ENCODE results near the gene LRMDA.
"Not testable (repeated sequence)": the region's sequence is repeated elsewhere in the genome, so short reads cannot be mapped to it uniquely, and the experiment has no call there.

The LRMDA gene

GRCh38 chr10:76119036-76119435 lies 687.6 kb downstream of the LRMDA start:
- DNase-seq: no peak

GRCh38 chr10:76119515-76119914 lies 688.1 kb downstream of the LRMDA start:
- no peak for DNase-seq

GRCh38 chr10:76122056-76122455 lies 690.6 kb downstream of the LRMDA start:
- DNase-seq: no peak

GRCh38 chr10:76124280-76124679 lies 692.9 kb downstream of the LRMDA start:
- DNase-seq: no peak

- no peak for DNase-seq
These were observed 694.5 kb downstream of the LRMDA start for GRCh38 chr10:76125900-76126299.

- DNase-seq: no peak
These were observed 695.4 kb downstream of the LRMDA start for GRCh38 chr10:76126607-76127527.

GRCh38 chr10:76127984-76128589 lies 696.7 kb downstream of the LRMDA start:
- no peak for DNase-seq

GRCh38 chr10:76129213-76129612 lies 697.8 kb downstream of the LRMDA start:
- DNase-seq: no peak

GRCh38 chr10:76130892-76131291 lies 699.5 kb downstream of the LRMDA start:
- DNase-seq: no peak

- DNase-seq: no peak
These were observed 702.3 kb downstream of the LRMDA start for GRCh38 chr10:76133597-76134255.

GRCh38 chr10:76136961-76137360 lies 705.5 kb downstream of the LRMDA start:
- DNase-seq: no peak

- DNase-seq: no peak
These were observed 706.9 kb downstream of the LRMDA start for GRCh38 chr10:76138286-76138685.

GRCh38 chr10:76138906-76139305 lies 707.5 kb downstream of the LRMDA start:
- no peak for DNase-seq

- no peak for DNase-seq
These were observed 708.0 kb downstream of the LRMDA start for GRCh38 chr10:76139431-76139830.

GRCh38 chr10:76141376-76141775 lies 710.0 kb downstream of the LRMDA start:
- no peak for DNase-seq

- DNase-seq: not testable (repeated sequence)
These were observed 716.8 kb downstream of the LRMDA start for GRCh38 chr10:76148217-76148616.

- no peak for DNase-seq
These were observed 717.8 kb downstream of the LRMDA start for GRCh38 chr10:76149182-76149581.

GRCh38 chr10:76149602-76150138 lies 718.2 kb downstream of the LRMDA start:
- no peak for DNase-seq

GRCh38 chr10:76150139-76150875 lies 718.9 kb downstream of the LRMDA start:
- DNase-seq: no peak

GRCh38 chr10:76150876-76151288 lies 719.5 kb downstream of the LRMDA start:
- no peak for DNase-seq

- no peak for DNase-seq
These were observed 720.8 kb downstream of the LRMDA start for GRCh38 chr10:76152186-76152585.

- DNase-seq: no peak
These were observed 724.5 kb downstream of the LRMDA start for GRCh38 chr10:76155961-76156360.
